ENCODE results near the gene SGCD.

SGCD gene

DNA sequence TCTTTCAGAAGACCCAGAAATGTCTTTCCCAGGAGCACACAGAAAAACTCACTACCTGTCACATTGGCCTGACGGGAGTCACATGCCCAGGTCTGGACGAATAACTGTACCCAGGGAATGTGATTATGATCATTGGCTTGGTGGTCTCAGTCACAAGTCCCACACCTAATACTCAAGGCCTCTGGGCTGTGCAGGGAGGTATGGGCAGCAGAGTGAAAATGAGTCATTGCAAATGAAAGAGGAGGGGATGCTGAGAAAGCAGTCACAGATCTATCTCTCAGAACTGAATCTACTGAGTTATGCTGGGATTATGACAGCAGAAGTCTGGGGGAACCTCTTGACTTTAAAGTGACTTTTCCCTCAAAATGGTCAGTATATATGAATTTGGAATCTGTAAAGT lies 36.9 kb downstream of the SGCD start:
- DNase-seq = no peak

DNA sequence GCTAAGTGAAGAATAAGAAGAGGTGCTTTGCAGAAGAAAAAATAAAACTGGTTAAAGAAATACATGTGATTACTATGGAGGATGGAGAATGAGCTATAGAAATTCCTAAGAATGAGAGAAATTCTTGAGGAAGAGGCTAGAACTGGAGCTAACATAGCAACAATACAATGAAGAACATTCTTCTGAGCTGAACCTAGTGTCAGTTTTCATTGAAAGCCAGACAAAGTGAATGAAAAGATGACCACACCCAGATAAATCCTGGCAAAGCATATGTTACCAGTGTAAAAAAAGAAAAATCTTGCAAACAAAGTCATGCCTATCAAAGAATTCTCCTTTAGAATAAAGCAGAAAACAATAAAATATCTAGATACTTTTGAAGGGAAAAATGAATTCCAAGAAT lies 39.6 kb downstream of the SGCD start:
- DNase-seq = no peak

DNA sequence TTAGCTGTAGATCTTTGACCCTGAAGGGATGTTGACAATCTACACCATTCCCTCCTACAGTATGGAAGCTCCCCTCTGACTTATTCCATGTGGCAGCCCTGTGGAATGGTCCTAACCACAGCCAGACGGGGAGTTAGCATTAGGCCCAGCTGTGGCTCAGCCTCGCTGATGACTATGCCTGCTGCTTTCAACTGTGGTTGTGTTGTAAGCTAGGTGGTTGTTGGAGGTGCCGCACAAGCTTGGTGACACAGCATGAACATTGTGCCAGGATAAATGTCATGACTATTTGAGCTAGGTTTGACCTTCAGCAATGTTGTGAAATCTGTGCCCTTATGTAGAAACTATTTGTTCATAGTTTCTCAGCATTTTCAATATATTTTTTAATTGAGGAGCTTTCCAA lies 40.6 kb downstream of the SGCD start:
- no peak for DNase-seq

DNA sequence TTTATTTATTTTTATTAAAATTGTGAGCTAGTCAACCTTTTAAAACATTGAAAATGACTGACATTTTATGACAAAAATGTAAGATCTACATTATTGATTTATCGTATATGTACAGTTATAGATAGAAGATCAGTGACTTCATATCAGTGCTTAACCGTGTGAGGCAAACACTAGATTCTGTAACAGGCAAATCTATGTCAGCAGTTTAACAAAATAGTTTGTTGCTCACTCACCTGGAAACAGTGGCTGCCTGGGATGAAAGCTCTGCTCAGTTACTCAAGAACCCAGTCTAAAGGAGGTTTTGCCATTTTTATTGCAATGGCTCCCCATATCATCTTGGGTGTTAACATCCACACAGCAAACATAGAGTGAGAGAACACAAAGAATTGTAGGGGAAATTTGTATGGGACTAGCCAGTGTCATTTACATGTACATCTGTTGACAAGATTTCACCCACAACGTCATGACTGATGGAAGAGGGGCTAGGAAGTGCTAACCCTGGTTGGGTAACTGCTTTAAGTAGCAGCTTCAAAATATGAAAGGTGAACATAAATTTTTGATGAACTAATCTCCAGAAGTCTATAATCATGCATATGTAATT lies 49.0 kb downstream of the SGCD start:
- no peak for DNase-seq

DNA sequence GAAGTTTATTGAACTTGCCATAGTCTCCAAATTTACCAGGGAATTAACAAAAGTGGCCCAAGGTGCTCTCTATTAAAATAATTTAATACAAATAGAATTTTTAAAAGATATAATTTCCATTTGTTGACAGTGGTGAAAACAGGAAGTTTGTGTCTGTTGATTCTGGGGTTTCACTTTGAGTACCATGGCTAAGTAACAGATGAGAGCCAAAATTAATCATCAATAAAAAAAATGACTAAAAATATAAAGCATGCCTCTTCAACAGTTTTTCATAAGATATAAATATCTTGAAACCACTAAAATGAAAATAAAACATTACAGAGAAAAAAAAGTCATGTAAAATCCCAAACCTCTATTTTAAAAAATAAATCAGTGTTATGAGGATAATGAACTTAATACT lies 49.8 kb downstream of the SGCD start:
- no peak for DNase-seq

DNA sequence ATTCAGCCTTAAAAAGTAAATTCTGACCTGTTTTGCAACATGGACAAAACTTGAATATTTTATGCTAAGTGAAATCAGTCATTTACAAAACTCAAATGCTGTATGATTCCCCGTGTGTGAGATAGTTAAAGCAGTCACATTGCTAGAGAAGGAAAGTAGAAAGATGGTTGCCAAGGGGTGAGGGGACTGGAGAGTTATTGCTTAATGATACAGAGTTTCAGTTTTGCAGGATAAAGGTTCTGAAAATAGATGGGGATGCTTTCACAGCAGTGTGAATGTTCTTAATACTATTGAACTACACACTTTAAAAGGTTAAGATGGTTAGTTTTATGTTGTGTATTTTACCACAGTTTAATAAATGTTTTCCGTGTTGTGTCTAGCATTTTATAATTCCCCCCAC lies 51.2 kb downstream of the SGCD start:
- no peak for DNase-seq

DNA sequence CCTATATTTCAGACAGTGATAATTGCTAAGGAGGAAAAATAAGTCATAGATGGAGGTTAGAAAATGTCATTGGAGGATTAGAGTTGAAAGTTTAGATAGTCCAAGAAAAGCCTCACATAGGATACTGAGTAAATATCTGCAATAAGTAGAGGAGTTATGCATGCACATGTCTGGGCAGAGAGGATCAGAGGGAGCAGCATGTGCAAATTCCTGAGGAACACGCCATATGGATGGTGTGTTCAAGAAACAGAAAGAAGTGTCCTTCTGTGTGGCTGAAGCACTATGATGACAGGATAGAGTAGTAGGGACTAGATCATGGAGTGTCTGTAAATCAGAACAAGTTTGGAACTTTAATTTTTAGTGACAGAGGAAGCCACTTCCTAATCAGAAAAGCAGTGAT lies 52.2 kb downstream of the SGCD start:
- DNase-seq = peak; percentile 2

DNA sequence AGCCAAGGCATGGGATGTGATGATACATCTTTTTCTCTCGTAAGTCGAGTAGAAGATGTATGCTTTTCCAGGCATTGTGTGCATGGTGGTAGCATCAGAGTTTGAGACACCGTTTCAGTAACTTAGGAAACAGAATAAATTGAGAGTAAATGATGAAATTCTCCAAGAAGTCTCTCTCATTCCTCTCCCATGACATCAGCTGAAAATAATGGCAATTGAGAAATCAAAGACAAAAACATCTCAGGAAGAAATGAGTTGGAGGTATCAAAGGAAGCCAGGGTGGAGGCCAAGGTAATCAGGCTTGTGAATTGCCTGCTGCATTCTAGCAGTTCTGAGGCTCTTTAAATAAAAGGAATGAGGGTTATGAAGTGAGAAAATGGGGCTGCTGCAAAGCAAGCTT lies 53.9 kb downstream of the SGCD start:
- DNase-seq = no peak

DNA sequence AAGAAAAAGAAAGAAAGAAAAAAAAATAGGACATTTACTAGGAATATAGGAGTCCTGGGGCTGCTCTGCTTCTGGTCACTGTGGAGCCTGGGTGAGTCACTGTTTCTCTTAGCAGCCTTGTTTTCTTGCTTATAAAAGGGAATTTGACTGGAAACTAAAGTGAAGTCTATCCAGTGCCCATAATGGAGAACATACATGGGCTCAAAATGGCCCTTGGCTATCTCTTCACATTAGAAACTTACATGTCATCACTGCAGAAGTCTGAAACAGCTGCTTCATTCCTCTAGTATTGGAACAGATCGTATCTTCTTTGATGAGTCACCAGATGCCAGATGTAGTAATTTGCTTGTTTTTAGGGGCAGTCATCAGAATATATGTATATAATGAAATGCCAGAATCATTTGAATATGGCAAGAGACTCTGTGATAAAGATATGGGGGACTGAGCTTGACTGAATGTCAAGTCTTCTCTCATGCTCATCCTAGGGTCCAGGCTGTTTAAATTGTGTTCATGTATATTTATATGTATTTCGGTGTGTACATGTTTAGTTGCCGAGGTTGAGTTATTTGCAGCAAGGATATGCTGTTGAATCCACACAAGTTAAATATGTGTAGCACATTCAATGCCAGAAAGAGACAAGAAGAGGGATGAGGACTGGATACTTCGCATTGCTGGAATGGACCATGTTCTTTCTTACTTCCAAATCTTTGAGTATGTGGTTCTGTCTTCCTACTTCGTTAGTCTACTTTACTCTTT lies 56.7 kb downstream of the SGCD start:
- DNase-seq = no peak

DNA sequence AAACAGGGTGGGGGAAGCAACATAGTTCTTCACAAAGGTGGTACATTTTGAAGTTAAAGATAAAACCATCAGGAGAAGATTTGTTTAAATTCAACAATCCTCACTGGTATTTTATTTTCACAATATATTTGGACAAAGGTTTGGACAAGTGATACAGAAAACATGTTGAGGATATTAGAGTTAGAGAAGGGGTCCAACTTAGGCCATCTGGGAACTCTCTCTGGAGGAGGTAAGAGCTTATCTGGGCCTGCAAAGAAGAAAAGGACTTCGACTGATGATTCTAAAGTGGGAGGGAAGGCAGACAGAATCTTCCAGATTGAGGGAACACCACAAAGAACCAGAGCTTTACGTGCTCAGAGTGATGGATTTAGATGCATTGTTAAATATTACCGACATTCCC lies 58.5 kb downstream of the SGCD start:
- no peak for DNase-seq

DNA sequence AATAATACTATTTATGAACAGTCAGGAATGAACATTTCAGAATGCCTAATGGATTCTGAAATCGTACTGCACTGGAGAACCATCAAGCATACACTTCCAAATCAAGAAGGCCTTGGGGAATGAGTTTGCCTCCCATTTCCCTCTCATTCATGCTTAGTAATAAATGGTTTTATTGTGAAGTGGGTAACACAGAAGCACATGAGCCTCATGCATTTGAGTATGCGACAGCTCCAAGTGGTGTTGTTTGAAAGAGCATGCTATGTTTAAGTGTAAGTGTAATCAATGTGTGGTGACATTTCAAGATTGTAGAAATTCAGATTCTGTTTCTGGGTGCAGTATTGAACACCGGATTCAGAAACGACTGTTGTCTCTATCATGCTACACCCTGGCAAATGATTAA lies 60.0 kb downstream of the SGCD start:
- DNase-seq = no peak

DNA sequence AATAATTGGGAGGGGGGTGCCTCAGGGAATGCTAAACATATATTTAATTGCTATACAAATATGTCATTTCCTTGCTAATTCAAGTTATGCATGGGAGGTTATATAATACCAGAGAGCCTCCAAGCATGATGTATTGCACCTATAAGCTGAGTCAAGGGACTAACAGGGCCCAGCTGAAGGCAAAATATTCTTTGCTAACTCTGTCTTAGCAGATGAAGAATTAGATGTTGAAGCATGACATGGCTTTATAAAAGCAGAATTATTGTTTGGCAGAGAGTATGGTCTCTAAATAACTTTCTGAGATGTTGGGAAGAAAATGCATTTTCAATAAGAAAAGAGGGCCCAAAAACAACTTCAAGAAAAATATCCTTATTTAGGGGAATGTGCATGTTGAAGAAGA lies 60.4 kb downstream of the SGCD start:
- DNase-seq = no peak

DNA sequence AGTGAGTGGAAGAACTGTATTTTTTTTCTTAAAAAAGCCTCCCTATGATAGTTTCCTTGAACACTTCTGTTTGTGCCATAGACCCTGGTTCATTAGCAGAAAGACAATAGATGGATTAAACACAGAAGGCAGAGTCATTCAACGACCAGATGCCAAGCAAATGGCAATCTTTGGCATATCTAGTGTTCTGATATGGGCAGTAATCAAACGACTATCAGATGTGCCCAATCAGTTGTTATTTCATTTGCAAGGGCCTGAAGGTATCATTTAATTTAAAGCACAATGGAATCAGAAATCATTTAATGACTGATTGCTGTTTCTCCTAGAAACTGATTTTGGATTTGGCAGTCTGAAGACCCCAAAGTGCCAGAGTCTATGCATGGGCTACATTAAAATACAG lies 61.3 kb downstream of the SGCD start:
- no peak for DNase-seq

DNA sequence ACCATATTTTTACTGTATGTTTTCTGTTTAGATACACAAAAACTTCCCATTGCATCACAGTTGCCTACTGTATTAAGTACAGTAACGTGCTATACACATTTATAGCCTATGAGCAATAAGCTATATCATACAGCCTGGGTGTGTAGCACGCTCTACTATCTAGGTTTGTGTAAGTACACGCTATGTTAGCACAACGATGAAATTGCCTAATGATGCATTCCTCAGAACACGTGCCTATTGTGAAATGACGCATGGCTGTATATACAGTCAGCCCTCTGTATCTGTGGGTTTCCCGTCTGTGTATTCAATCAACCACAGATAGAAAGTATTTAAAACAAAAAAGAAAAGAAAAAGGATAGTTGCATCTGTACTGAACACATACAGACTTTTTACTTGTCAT lies 64.2 kb downstream of the SGCD start:
- peak; percentile 5 for DNase-seq

DNA sequence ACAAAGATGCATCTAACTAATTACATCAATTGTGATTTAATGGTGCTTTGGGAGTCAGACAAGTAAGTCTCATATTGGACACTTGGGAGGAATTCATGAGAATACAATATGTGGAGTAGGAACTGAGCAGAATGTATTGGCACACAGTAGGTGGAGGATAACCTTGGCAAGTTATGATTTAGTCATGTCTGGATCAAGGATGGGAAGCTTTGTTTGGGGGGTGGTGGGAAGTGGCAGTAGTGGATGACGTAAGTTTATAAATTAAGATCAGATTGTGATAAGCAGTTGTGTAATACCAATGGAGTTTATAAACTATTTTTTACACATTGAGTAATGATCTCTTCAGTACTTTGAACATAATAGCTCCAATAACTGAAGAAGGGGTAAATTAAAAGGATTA lies 67.0 kb downstream of the SGCD start:
- no peak for DNase-seq

DNA sequence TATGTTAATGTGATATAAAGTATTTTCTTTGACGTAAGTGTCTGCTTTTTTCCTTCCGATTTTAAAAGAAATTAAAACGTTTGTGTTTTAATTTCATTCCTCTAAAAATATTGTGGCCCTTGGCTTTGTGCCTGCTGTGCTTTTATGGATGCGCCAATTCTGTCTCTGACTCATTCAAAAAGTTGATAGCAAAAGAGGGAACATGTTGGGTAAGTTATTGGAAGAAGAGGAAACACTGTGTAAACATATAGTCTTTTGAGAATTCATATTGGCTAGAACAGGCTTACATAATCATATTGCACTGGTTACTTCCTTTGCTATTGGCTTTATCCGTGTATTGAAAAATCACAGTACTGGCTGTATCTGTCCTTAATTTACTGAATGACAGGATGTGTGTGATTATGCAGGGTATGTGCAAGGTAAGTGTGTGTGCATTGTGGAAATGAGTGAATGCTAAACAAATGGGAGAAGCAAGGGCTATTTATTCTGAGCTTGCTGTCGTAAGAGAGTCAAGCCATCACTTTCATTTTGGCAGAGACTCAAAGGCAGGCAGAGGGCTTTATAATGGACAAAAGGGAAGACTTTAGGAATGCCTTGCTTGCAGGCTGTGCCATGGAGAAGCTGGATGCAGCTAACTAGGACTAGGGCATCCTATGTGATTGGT lies 67.8 kb downstream of the SGCD start:
- DNase-seq = no peak

DNA sequence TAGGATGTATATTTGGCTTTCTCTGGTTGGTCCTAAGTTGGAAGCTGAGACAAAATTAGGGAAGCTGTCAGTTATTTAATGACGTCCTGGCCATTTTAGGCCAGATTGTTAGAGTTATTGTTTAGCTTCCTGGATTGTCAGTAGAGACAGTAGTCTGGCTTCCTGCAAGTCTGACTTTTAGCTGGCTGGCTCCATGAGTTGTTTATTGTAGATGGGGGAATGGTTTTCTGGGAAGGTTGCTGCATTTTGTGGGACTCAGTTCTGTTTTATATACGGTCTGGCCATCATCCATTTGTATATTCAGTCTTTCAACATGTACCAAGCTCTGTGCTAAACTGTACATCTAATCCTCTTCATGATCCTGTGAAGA lies 68.3 kb downstream of the SGCD start:
- no peak for DNase-seq

DNA sequence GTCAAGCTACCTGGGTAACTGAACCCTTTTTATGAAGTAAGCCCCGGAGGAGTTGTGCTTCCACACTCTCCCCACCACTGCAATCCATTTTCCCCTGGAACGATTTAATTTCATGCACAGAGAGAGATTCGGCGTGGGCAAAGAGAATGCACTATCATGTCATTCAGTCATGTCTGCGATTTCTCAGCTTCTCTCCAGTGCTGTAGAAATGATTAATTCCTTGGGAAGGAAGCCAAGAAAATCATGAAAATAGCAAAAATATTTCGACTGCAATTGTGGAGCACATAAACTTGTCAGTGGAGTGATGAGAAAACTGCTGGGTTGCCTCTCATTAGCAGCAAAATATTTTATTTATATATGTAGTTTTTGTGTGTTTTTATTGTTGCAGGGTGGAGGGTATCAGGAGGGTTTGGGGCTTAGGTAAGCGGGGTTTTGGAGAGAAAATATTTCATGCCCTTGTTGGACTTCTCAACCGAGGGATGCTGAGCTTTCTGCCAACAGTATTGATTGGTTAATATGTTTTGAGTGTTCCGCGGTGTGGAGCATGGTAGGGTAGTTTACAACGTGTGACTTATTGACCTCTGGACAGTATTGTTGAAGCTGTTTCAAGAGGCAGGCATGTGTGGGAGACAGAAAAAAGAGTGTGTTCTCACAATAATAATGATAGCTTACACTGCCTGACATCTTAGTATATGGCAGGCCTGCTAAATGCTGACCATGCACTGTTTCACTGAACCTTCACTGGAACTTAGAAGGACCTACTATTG lies 69.3 kb downstream of the SGCD start:
- no peak for DNase-seq

DNA sequence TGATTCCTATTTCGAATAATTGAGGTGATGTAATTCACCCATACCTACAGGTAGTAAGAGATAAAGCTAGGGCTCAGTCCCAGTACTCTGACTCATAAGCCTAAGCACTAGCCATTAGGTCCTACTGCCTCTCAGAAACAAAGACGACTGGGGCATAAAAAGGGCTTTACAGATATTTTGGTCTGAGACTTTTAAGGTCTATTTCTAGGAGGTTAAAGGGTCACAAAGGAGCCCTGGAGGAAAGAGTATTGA lies 69.8 kb downstream of the SGCD start:
- no peak for DNase-seq

DNA sequence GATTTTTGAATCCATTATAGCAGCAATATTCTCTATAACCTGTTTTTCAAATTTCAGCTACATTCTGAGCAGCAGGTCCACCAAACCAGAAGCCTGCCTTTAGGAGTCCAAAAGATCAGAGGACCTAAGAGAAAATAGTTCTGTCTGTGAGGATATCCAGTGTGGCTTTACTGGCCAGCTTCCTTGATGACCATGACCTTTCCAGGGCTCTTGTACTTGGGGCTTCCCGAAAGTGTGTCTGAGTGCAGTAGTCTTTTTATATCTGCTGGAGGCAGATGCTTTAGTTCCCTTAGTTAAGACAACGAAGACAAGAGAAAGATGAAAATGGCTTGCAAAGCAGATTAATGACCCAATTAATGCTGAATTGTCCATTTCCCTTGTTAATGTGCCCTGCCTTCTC lies 72.4 kb downstream of the SGCD start:
- DNase-seq = no peak

DNA sequence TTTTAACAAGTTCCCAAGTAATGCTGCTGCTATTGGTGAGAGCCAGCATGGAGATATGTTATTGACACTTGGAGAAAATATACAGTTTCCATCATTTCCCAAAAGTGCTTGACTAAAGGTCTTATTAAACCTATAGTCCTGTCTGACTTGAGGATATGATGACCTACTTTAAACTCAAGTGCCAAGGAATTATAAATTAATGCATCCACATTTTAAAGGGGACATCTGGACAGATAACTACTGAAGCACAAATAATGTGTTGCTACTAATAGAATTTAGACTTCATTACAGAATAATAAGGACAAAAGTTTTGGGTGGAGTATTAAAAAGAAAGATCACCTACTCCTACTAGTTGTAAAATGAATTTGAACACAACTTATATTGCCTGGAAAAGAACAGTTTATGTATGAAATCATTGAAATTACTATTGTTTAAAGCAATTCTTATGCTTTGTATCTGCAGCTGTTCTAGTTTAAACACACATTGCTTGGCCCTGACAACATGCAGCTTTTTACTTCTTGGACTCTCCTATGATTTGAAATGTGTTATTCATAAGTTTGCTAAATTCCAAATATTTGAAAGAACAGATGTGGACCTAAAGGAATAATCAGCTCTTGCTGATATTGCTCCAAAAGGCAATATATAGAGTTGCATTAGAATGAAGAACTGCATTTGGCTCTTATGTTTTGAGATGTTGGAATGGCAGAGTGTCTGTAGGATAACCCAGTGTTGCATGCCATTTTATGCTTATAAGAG lies 73.4 kb downstream of the SGCD start:
- DNase-seq = no peak

DNA sequence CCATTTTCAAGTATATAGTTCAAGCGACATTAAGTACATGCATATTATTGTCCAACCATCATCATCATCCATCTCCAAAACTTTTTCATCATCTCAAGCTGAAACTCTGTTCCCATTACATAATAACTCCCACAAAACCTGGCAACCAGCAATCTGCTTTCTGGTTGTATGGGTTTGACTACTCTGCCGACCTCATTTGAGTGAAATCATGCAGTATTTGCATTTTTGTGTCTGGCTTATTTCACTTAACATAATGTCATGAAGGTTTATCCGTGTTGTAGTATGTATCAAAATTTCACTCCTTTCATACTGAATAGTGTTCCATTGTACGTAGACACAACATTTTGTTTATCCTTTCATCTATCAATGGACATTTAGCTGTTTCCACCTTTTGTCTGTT lies 74.8 kb downstream of the SGCD start:
- DNase-seq = no peak

DNA sequence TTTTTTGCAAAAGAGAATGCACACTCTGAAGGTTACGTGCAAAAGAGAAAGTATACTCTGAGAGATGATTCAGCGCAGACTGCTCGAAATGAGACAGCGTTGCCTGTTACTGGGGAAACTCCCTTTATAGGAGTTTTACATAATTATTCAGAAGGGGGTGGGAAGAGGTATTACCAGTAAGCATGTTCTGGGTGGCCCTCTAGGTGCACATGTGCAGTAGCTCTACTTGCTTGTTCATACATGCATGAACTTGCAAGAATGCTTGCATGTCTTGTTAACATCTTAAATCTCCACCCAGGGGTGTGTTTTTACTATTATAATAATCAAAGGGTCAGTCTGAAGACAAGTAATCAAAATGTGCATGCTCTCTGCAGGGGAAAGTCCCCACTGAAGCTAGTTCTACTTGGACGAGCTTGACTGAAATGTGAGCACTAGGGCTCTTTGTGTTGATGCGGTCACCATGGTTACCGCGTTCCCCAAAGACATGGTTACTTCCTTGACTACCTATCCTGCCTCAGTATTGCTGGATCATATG lies 75.5 kb downstream of the SGCD start:
- DNase-seq = peak; percentile 63

All from NCI-H2171 treated with DMSO at 0.1 percent for 48 hours (cell line).